Fibroblast of skin of left biceps (primary cell): ENCODE results near the gene CRLF2.
"Not testable (repeated sequence)": the region's sequence is repeated elsewhere in the genome, so short reads cannot be mapped to it uniquely, and the experiment has no call there.

ENCODE experiments used
- DNase-seq, 2 experiments: peaks; one replicate each; pipeline ENCODE4 v3.0.0-alpha.2; 2013; ENCODE audit warnings: low read depth in 2 of 2

CRLF2 gene

DNA sequence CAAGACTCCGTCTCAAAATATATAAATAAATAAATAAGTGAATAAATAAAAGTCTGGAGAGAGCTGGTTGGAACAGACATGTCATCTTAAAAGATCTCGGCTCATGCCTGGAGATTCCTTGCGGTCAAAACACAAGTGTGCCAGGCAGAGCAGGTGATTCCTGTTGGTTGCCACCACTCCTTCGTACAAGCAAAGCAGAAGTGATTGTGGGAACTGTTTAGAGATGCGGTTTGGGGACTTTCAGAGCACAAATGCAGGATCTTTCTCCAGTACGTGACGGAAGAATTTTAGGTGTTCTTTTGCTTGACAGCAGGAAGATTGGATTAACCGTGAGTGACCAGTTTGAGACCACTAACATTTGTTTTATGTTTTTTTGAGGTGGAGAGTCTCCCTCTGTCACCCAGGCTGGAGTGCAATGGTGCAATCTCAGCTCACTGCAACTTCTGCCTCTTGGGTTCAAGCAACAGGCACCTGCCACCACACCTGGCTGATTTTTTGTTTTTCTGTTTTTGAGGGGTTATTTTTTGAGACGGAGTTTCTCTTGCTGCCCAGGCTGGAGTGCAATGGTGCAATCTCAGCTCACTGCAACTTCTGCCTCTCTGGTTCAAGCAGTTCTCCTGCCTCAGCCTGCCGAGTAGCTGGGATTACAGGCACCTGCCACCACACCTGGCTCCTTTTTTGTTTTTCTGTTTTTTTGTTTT lies 2.8 kb upstream of the CRLF2 start:
- no peak for DNase-seq

DNA sequence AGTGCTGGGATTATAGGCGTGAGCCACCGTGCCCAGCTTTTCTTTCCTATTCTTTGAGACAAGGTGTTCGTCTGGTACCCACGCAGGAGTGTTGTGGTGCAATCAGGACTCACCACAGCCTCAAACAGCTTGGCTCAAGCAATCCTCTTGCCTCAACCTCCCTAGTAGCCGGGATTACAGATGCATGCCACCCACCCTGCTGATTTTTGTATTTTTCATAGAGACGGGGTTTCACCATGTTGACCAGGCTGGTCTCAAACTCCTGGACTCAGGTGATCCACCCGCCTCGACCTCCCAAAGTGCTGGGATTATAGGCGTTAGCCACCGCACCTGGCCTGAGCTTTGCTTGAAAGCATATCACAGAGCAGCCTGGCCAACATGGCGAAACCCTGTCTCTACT lies 1.5 kb upstream of the CRLF2 start:
- no peak for DNase-seq

DNA sequence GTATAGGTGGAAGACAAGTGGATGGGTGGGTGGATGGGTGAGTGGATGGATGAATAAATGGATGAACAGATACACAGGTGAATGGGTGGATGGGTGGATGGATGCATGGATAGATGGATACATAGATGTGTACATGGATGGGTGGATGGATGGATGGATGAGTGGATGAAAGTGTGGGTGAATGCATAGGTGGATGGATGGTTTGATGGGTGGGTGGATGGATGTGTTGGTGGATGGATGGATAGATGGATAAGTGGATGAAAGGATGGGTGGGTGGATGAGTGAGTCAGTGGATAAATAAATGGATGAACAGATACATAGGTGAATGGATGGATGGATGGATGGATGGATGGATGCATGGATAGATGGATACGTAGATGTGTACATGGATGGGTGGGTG lies 1.6 kb downstream of the CRLF2 start:
- DNase-seq: no peak

DNA sequence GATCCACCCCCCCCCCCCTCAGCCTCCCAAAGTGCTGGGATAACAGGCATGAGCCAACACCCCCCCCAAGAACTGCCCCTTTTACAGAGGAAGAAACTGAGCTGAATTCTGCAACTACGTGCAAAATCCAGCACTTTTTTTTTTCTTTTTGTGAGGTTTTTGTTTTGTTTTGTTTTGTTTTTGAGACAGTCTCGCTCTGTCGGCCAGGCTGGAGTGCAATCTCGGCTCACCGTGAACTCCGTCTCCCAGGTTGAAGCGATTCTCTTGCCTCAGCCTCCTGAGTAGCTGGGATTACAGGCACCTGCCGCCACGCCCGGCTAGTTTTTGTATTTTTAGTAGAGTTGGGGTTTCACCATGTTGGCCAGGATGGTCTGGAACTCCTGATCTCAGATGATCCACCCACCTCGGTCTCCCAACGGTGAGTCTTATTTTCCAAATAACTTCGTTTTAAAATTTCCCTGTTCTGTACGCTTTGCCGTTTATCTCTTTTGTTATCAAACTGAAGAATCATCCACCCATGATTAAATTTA lies 4.9 kb downstream of the CRLF2 start:
- DNase-seq: no peak

DNA sequence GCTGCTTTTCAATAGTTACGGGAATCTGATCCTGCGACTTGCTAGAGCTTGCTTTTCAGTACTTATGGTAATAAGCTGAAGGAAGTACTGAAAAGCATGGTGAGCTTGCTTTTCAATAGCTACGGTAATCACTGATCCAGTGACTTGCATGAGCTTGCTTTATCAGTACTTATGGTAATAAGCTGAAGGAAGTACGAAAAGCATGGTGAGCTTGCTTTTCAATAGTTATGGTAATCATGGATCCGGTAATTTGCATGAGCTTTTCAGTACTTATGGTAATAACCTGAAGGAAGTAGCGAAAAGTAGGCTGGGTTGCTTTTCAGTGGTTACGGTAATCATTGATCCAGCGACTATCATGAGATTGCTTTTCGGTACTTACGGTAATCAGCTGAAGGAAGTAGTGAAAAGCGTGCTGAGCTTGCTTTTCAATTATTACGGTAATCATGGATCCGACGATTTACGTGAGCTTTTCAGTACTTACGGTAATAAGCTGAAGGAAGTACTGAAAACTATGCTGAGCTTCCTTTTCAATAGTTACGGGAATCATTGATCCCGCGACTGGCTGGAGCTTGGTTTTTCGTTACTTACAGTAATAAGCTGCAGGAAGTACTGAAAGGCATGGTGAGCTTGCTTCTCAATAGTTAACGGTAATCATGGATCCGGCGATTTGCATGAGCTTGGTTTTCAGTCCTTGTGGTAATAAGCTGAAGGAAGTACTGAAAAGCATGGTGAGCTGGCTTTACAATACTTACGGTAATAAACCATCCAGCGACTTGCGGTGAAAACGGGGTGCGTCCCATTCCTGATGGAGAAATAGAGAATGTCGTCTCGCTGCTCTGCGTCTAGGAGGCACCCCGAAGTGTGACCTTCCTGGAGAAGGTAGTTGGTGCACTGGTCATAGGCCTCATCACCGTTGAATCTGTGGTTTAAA lies 6.5 kb downstream of the CRLF2 start:
- DNase-seq: peak; percentile 83 to 87

DNA sequence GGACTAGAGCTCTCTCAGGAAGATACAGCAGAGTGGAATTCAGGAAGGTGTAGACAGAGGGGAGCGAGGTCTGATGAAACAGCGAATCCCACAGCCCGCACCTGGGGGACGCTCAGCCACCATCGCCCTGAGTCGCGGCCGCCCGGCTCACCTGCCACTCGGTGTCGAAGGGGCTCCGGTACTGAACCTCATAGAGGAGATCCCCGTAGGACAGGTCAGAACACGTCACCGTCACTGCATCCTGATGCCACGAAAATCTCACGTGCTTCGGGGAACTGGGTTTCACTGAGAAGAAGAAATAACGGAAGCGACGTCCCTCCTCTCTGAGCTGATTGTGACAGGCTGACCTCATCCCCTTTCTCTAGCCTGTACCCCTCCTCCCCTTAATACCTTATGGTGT lies 10.2 kb downstream of the CRLF2 start:
- no peak for DNase-seq

DNA sequence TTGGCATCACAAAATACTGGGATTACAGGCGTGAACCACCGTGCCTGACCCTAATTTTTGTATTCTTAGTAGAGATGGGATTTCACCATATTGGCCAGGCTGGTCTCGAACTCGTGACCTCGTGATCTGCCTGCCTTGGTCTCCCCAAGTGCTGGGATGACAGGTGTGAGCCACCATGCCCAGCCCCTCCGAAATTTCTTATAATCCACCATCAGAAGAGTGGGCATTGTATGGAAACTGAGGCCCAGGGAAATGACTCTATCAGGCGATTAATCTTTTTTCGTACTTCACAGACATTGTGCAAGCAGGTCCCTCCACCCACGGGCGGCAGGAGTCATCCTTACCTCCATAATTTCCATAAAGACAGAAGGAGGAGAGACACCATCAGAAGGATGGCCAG lies 16.0 kb downstream of the CRLF2 start:
- no peak for DNase-seq

DNA sequence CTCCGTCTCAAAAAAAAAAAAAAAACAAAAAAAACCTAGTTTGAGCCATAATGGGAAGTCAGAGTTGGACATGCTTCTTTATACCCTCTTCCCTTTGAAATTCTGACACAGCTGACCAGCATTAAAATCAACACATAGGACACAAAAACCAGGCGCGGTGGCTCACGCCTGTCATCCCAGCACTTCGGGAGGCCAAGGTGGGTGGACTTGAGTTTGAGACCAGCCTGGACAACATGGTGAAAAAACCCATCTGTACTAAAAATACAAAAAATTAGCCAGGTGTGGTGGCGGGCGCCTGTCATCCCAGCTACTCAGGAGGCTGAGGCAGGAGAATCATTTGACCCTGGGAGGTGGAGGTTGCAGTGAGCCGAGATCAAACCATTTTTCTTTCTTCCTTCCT lies 20.3 kb downstream of the CRLF2 start:
- DNase-seq: not testable (repeated sequence)

DNA sequence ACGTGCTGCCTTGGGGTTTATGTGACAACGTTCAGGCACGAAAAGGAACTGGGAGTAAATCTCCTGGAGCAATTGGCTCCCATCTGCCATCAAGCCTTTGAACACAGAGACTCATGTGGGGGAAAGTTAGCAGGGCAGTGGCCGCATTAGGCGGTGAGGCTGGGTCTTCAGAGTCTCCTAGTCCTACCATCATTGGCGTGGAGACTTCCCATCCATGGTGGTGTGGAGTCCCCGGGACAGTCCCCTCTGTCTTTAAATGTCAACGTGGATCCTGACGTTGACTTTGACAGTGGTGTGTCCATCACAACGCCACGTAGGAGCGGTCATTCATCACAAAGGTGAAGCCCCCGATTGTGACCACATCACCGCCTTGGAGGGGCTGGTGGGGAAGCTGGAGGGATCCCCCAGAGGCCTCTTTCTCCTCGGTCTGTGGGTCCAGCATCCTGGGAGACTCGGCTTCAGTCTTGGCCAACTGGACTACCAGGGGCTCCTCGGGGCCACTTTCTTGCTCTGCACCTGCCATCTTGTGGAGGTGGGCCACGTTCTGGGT lies 21.8 kb downstream of the CRLF2 start:
- no peak for DNase-seq

DNA sequence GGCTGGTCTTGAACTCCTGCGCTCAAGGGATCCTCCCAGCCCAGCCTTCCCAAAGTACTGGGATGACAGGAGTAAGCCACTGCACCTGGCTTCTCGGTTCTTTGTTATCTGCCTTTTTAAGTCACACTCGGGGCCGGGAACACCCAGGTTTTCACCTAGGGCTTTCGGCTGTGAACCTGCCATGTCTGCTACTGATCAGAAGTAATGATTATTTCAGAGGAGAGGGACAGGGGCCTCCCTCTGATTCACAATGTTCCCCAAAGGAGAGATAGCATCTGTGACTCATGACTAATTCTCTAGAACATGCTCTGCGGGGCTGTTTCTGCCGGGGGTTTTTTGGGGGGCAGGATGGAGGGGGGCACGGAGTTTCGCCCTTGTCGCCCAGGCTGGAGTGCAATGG lies 26.9 kb downstream of the CRLF2 start:
- DNase-seq: no peak

DNA sequence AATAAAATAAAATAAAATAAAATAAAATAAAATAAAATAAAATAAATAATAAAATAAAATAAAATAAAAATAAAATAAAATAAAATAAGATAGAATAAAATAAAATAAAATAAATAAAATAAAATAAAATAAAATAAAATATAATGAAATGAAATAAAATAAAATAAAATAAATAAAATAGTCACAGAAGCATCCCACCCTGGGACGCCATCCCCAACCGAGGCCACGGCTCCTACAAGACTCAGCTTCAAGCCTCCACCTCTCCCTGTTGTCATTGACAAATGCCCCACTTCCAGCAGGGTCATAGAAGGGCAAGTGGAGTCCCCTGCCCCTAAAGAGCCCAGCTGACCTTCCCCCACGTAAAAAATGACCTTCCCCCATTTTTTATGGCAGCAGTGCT lies 30.2 kb downstream of the CRLF2 start:
- no peak for DNase-seq

DNA sequence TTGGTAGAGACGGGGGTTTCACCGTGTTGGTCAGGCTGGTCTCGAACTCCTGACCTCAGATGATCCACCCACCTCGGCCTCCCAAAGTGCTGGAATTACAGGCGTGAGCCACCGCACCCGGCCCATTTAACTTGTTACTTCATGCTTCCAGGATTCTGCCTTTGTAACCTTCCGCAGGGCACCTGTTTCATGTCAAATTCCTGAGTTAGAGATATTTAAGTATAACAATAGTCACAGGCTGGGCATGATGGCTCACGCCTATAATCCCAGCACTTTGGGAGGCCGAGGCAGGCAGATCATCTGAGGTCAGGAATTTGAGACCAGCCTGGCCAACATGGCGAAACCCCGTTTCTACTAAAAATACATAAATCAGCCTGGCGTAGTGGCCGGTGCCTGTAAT lies 30.8 kb downstream of the CRLF2 start:
- not testable (repeated sequence) for DNase-seq

DNA sequence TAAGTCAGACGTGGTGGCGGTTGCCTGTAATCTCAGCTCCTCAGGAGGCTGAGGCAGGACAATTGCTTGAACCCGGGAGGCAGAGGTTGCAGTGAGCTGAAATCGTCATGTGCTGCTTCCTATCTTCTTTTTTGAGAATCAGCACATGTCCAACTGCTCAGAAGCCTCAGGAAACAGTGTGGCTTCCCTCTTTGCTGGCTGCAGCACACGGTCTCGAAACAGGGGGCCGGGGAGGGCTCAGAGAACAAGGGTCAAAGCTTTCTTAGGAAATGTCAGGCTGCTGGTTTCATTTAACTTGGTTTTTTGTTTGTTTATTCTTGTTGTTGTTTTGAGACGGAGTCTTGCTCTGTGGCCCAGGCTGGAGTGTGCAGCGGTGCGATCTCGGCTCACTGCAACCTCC lies 31.3 kb downstream of the CRLF2 start:
- DNase-seq: no peak

DNA sequence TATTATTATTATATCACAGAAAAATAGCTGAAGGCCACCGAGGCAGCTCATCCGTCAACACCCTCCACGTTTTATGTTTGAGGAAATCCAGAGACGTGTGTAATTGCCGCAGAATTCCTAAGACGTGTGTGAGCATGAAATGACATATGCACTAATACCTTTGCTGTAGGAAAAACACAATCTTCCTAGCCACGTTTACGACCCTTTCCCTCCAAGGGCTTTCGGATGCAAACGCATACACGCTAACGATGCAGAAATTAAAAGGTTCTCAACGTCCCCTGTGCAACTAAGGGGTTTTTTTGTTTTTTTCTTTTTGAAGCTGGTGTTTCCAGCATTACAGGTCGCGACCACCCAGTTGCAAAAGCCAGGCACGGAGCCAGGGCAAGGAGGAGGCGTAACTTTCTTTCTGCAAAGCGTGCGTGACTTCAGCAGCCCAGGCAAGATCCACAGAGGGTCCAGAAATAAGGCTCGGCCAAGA lies 33.8 kb downstream of the CRLF2 start:
- no peak for DNase-seq

DNA sequence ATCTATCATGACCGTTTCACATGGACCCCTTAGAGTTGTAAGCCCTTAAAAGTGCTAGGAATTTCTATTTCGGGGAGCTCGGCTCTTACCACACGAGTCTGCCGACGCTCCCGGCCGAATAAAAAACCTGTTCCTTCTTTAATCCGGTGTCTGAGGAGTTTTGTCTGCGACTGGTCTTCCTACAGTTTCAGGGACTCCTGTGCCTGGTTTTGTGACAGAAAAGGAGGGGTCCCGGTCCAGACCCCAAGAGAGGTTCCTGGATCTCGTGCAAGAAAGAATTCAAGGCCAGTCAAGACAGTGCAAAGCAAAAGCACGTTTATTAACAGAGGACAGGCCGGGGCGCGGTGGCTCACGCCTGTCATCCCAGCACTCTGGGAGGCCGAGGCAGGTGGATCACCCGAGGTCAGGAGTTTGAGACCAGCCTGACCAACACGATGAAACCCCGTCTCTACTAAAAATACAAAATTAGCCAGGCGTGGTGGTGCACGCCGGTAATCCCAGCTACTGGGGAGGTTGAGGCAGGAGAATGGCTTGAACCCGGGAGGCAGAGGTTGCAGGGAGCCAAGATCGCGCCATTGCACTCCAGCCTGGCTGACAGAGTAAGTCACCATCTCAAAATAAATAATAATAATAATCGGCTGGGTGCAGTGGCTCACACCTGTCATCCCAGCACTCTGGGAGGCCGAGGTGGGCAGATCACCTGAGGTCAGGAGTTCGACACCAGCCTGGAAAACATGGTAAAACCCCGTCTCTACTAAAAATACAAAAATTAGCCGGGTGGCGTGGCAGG lies 35.7 kb downstream of the CRLF2 start:
- not testable (repeated sequence) for DNase-seq

DNA sequence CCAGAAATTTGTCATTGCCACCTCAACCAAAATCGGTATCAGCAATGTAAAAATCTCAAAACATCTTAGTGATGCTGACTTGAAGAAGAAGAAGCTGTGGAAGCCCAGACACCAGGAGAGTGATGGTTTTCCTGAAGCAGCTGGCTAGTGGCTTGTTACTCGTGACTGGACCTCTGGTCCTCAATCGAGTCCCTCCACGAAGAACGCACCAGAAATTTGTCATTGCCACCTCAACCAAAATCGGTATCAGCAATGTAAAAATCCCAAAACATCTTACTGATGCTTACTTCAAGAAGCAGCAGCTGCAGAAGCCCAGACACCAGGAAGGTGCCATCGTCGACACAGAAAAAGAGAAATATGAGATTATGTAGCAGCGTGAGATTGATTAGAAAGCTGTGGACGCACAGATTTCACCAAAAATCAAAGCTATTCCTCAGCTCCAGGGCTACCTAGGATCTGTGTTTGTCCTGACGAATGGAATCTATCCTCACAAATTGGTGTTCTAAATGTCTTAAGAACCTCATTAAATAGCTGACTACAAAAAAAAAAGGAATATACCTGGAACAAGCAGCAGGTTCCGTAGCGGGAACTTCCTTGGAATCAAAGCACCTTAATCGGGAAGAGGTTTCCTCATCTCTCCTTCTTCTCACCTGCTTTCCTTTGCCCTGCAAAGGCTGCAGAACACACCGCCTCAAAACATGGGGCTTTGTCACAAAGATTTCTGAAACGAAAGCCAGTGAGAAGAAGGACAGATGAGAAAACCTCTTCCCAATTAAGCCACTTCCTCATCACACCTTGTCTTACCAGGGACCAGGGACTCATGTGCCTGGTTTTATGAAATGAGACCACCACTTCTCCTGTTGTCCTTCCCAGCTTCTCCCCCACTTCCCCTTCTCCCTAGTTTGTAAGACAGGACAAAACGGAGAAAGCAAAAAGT lies 37.6 kb downstream of the CRLF2 start:
- DNase-seq: not testable (repeated sequence)

DNA sequence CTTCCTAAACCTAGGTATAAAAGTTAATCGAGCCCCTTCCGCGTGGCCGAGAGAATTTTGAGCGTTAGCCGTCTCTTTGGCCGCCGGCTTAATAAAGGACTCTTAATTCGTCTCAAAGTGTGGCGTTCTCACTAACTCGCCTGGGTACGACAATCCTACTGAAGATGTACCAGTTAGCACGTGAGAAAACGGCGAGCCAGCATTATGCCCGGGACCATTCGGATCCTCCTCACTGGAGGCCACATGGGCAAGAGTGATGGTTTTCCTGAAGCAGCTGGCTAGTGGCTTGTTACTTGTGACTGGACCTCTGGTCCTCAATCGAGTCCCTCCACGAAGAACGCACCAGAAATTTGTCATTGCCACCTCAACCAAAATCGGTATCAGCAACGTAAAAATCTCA lies 39.0 kb downstream of the CRLF2 start:
- DNase-seq: not testable (repeated sequence)

DNA sequence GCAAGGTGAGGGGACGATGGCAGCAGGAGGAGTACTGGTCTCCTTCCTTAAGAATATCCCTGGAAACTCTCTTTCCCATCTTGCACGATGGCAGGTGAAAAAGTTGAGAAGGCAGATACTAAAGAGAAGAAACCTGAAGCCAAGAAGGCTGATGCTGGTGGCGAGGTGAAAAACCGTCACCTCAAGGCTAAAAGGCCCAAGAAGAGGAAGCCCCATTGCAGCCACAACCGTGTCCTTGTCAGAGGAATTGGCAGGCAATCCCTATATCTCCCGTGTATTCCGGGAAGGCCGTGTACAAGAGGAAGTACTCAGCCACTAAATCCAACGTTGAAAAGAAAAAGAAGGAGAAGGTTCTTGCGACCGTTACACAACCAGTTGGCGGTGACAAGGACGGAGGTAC lies 40.0 kb downstream of the CRLF2 start:
- no peak for DNase-seq

DNA sequence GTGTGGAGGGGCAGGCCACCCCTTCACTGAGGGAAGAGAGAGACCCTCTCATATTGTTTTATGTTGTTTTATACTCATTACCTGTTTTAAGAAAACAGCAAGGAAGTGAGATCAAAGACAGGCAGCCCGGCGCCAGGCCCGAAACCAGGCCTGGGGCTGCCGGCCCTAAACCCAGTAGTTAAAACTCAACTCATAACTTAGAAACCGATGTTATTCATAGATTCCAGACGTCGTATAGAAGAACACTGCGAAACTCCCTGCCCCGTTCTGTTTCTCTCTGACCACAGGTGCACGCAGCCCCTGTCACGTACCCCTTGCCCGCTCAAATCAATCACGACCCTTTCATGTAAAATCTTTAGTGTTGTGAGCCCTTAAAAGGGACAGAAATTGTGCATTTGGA lies 40.5 kb downstream of the CRLF2 start:
- not testable (repeated sequence) for DNase-seq

DNA sequence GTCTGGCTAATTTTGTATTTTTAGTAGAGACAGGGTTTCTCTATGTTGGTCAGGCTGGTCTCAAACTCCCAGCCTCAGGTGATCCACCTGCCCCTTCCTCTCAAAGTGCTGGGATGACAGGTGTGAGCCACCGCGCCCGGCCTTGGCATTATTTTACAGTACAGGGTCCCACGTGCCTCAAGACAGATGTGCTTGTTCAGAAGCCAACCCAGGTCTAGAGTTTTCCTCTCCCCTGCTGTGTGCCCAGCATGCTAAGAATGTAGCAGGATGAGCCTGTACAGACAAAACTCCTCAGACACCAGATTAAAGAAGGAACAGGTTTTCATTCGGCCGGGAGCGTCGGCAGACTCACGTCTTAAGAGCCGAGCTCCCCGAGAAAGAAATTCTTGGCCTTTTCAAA lies 42.2 kb downstream of the CRLF2 start:
- no peak for DNase-seq

DNA sequence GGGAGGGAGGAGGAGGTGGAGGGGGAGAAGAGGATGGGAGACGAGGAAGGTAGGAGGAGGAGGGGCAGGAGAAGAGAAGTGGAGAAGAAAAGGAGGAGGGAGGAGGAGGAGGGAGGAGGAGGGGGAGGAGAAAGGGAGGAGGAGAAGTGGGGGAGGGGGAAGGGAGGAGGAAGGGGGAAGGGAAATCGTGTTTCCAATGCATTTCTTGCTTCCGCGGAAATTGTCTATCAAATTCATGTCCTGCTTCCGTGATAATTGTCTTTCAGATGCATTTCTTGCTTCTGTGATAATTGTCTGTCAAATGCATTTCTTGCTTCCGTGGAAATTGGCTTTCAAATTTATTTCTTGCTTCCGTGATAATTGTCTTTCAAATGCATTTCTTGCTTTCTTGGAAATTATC lies 43.3 kb downstream of the CRLF2 start:
- DNase-seq: no peak
